Measurements from ENCODE around the gene VAV3. TPM values are rescaled to one million over a fixed set of nuclear protein-coding genes. Genes with fewer than 3 reads are reported as not detected.

Gene VAV3
- polyA plus RNA-seq, 1 donor (not counting 4 experiments of a cell fraction or from before 2014, with no cell fraction given) = 19.6 TPM

GRCh38 chr1:107529511-107530149, 435.4 kb downstream of the VAV3 start:
- dilution Hi-C loops (cut with MboI; ENCODE audit: extremely low pct_ligation_motif_present, low sequenced_read_pairs) = no loop called here
- no peak overlapping the region for H3K4me3 ChIP-seq (ENCODE audit: control insufficient read depth in 2 of 3, extremely low read depth in 1 of 3, insufficient read depth in 2 of 3, low read depth in 1 of 3, low read length in 3 of 3)
- peaks cover 34% of the 10 kb centered on the region for H3K4me1 ChIP-seq (ENCODE audit: control insufficient read depth, extremely low read depth, insufficient read depth, low read length)
- no peak overlapping the region for H3K4me2 ChIP-seq (ENCODE audit: control insufficient read depth, extremely low read depth, insufficient read depth, low read depth, low read length)
- H3K9me1 ChIP-seq (ENCODE audit: control insufficient read depth, extremely low read depth, insufficient read depth, low read length) = no peaks in the 10 kb centered on the region
- peak; percentile 97 for FAIRE-seq
- H3K9me3 ChIP-seq (ENCODE audit: control insufficient read depth, low read depth, low read length) = no peaks in the 10 kb centered on the region
- no peaks in the 10 kb centered on the region for H4K20me1 ChIP-seq (ENCODE audit: control insufficient read depth, extremely low read depth, insufficient read depth, low read length)
- H3K79me2 ChIP-seq (ENCODE audit: control insufficient read depth, insufficient read depth, low read length) = no peaks in the 10 kb centered on the region
- H3K27ac ChIP-seq (ENCODE audit: control insufficient read depth, insufficient read depth, low read length) = peak overlapping the region; percentile 96
- no peaks in the 10 kb centered on the region for H3K27me3 ChIP-seq (ENCODE audit: control insufficient read depth, extremely low read depth, insufficient read depth, low read length)
- no peak for DNase-seq (ENCODE audit: low read depth, low spot score)
- TF ChIP-seq EZH2 (IDR thresholded peaks at IDR 0.05; ENCODE audit: low read length) = no peak
- TF ChIP-seq CTCF (optimal IDR thresholded peaks at IDR 0.05 in 1 of 3, IDR thresholded peaks at IDR 0.05 in 1 of 3, conservative IDR thresholded peaks at IDR 0.05 in 1 of 3; ENCODE audit: extremely low read depth in 1 of 3, insufficient read depth in 2 of 3, low read length in 3 of 3) = peak; percentile 66 to 96 (median 88)
- H2AFZ ChIP-seq (ENCODE audit: control insufficient read depth, low read length) = peak overlapping the region; percentile 32
- H3K36me3 ChIP-seq (ENCODE audit: control insufficient read depth in 2 of 2, extremely low read depth in 1 of 2, insufficient read depth in 2 of 2, low read length in 2 of 2) = no peaks in the 10 kb centered on the region
- H3K9ac ChIP-seq (ENCODE audit: control insufficient read depth, extremely low read depth, insufficient read depth, low read length) = peak overlapping the region; percentile 70

- TF ChIP-seq CTCF (optimal IDR thresholded peaks at IDR 0.05 in 1 of 3, IDR thresholded peaks at IDR 0.05 in 1 of 3, conservative IDR thresholded peaks at IDR 0.05 in 1 of 3; ENCODE audit: extremely low read depth in 1 of 3, insufficient read depth in 2 of 3, low read length in 3 of 3) = no peak
- TF ChIP-seq EZH2 (IDR thresholded peaks at IDR 0.05; ENCODE audit: low read length) = no peak
- Histone ChIP-seq H2AFZ (ENCODE audit: control insufficient read depth, low read length) (no peak overlapping the region), H3K9me3 (ENCODE audit: control insufficient read depth, low read depth, low read length) (no peaks in the 10 kb centered on the region), H3K4me1 (ENCODE audit: control insufficient read depth, extremely low read depth, insufficient read depth, low read length) (peaks cover 24% of the 10 kb centered on the region), H3K4me3 (ENCODE audit: control insufficient read depth in 2 of 3, extremely low read depth in 1 of 3, insufficient read depth in 2 of 3, low read depth in 1 of 3, low read length in 3 of 3) (no peak overlapping the region), H3K4me2 (ENCODE audit: control insufficient read depth, extremely low read depth, insufficient read depth, low read depth, low read length) (no peak overlapping the region), H3K36me3 (ENCODE audit: control insufficient read depth in 2 of 2, extremely low read depth in 1 of 2, insufficient read depth in 2 of 2, low read length in 2 of 2) (no peaks in the 10 kb centered on the region), H3K9ac (ENCODE audit: control insufficient read depth, extremely low read depth, insufficient read depth, low read length) (no peak overlapping the region), H3K27ac (ENCODE audit: control insufficient read depth, insufficient read depth, low read length) (no peak overlapping the region), H3K27me3 (ENCODE audit: control insufficient read depth, extremely low read depth, insufficient read depth, low read length) (no peaks in the 10 kb centered on the region), H4K20me1 (ENCODE audit: control insufficient read depth, extremely low read depth, insufficient read depth, low read length) (no peaks in the 10 kb centered on the region), H3K9me1 (ENCODE audit: control insufficient read depth, extremely low read depth, insufficient read depth, low read length) (no peaks in the 10 kb centered on the region), H3K79me2 (ENCODE audit: control insufficient read depth, insufficient read depth, low read length) (no peaks in the 10 kb centered on the region)
- DNase-seq (ENCODE audit: low read depth, low spot score) = no peak
- dilution Hi-C loops (cut with MboI; ENCODE audit: extremely low pct_ligation_motif_present, low sequenced_read_pairs) = no loop called here
- no peak for FAIRE-seq
These were observed 438.3 kb downstream of the VAV3 start for GRCh38 chr1:107526524-107527198.
